Tibial artery (tissue), 4 donors: ENCODE data around the gene FGF14.

ENCODE experiments used
- DNase-seq, 2 donors: peaks; one replicate each; pipeline ENCODE4 v3.0.0-alpha.2; 2019
- H3K27ac ChIP-seq, 2 donors: fragments of 200-600 bp; sonication (generic) in 1 of 2; 1 replicate in 1 of 2; 2 replicates in 1 of 2; pipeline ENCODE4 v1.5.1; 2018 to 2019; ENCODE audit warnings: mild to moderate bottlenecking in 1 of 2
- H3K27me3 ChIP-seq, 2 donors: fragments of 200-600 bp; sonication (generic) in 1 of 2; one replicate each; pipeline versions ENCODE4 v1.5.1 to v1.6.0; 2016 to 2019
- H3K36me3 ChIP-seq, 3 donors: fragments of 200-600 bp; sonication (generic) in 2 of 3; one replicate each; pipeline ENCODE4 v1.5.1; 2016 to 2019; ENCODE audit warnings: mild to moderate bottlenecking in 2 of 3
- H3K4me1 ChIP-seq, 4 donors: fragments of 200-600 bp; sonication (generic) in 2 of 4; 1 replicate in 3 of 4; 2 replicates in 1 of 4; pipeline ENCODE4 v1.5.1; 2016 to 2019
- H3K4me3 ChIP-seq, 2 donors: fragments of 200-600 bp; sonication (generic) in 1 of 2; 1 replicate in 1 of 2; 2 replicates in 1 of 2; pipeline ENCODE4 v1.5.1; 2018 to 2019; ENCODE audit warnings: mild to moderate bottlenecking in 2 of 2
- H3K9me3 ChIP-seq, 3 donors: fragments of 200-600 bp; sonication (generic) in 1 of 3; one replicate each; pipeline ENCODE4 v1.5.1; 2016 to 2019
- CTCF ChIP-seq, 2 experiments: fragments of 200-600 bp in 1 of 2; fragments of 450-650 bp in 1 of 2; IDR thresholded peaks; one replicate each; pipeline ENCODE4 v1.5.1; 2017 to 2019; ENCODE audit warnings: antibody characterized with exemption in 2 of 2, mild to moderate bottlenecking in 1 of 2, moderate library complexity in 1 of 2
- intact Hi-C: fragments of 100-400 bp; cut with DNase I; formaldehyde crosslinking; loops from one replicate; pipeline ENCODE4 v1.15.0; 2023; ENCODE audit warnings: low total_unique reads

Gene FGF14

DNA sequence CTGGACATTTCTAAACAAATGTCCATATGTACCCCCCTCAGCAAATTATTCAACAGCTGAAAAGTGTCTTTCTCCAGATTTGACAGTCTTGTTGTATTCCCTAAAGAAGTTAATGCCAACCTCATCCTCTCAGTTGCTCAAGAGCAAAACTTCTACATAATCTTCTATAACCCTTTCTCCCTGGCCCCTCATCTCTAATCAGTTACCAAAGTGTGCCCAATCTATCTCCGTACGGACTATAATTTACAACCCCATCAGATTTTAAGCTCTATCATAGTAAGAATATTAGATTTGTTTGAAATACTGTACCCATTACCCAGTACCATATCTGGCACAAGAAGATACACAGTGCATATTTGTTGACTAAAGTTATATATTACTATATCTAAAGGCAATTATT lies 101.5 kb downstream of the FGF14 start:
- no peak for TF ChIP-seq CTCF (IDR thresholded peaks at IDR 0.05)
- Histone ChIP-seq H3K27me3 (no peaks in the 10 kb centered on the region), H3K9me3 (no peaks in the 10 kb centered on the region), H3K4me3 (no peak overlapping the region), H3K36me3 (no peaks in the 10 kb centered on the region), H3K4me1 (no peaks in the 10 kb centered on the region), H3K27ac (no peak overlapping the region)
- intact Hi-C loops, result no loop called here
- no peak for DNase-seq

DNA sequence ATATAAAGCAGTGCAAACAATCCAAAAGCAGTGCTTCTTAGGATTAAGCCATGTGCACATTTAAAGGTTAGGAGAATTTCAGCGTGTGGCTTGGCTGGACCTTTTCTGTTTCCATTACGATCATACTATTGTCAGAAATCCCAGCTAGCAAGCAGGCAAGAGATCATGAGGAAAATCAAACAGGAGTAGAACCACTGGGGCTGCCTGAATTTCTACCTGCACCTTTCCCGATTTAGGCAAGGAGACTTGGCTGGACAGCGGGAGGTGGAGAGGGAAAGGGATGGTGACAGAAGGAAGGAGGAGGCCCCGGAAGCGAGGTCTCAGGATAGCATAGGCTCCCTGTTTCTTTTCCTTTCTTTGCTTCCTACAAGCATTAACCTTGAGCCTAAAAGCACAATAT lies 102.5 kb downstream of the FGF14 start:
- no peak for TF ChIP-seq CTCF (IDR thresholded peaks at IDR 0.05)
- Histone ChIP-seq H3K27ac (no peak overlapping the region), H3K27me3 (no peaks in the 10 kb centered on the region), H3K4me3 (no peak overlapping the region), H3K36me3 (no peaks in the 10 kb centered on the region), H3K9me3 (no peaks in the 10 kb centered on the region), H3K4me1 (peaks cover 0 to 7% (median 0%) of the 10 kb centered on the region in 4 donors)
- DNase-seq, result no peak
- intact Hi-C loops, result no loop called here

DNA sequence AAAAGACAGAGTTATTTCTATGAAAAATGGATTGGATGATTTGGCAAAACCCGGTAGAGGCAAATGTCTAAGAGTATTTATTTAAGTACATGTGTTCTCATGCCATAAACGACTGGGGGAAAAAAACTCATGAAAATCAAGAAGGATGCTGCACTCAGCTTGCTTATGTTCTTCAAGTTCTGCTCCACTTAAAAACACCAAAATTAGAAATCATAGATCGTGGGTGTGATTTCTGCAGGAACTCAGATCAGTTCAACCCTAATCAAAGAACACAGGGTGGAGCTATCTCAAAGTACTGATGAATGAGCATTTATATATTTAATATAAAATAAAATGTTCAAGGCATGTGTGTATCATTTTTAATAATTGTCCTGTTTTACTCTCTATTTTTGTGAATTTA lies 103.8 kb downstream of the FGF14 start:
- Histone ChIP-seq H3K9me3 (no peaks in the 10 kb centered on the region), H3K4me1 (peaks cover 0 to 7% (median 0%) of the 10 kb centered on the region in 4 donors), H3K27me3 (no peaks in the 10 kb centered on the region), H3K4me3 (no peak overlapping the region), H3K27ac (no peak overlapping the region), H3K36me3 (no peaks in the 10 kb centered on the region)
- no peak for DNase-seq
- TF ChIP-seq CTCF (IDR thresholded peaks at IDR 0.05), result no peak
- intact Hi-C loops, result no loop called here

DNA sequence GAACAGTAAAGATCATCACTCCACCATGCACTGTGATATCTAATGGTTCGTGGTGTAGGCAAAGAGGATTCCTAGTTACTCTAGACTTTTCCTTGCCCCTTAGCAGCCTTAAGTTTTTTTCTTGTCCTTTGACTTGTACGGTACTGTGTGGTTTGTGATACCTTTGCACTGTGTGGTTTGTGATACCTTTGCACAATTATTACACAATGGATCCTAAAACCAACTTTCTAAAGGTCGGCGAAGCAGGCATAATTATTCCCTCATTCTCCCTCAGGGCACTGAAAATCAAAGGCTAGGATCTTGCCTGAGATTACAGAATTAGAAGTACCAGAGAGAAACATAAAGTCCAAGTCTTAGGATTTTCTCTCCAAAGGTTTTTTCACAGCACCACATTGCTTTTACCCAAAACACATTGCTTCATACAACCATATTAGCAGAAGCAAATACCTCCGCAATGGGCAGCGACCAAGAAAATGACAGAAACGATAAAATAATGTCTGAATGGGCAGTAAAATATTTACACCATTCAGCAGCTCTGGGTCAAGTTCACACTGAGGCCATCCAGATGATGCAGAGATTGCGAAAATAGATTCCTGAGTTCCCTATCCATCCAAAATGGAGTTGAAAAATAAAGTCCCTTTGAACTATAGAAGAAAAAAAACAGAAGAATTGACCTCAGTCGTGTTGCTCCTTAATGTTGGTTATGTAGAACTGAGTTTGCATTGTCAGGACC lies 106.4 kb downstream of the FGF14 start:
- Histone ChIP-seq H3K27ac (no peak overlapping the region), H3K4me1 (peaks cover 0 to 7% (median 0%) of the 10 kb centered on the region in 4 donors), H3K4me3 (no peak overlapping the region), H3K27me3 (no peaks in the 10 kb centered on the region), H3K9me3 (no peaks in the 10 kb centered on the region), H3K36me3 (no peaks in the 10 kb centered on the region)
- intact Hi-C loops, result no loop called here
- no peak for TF ChIP-seq CTCF (IDR thresholded peaks at IDR 0.05)
- DNase-seq, result no peak

DNA sequence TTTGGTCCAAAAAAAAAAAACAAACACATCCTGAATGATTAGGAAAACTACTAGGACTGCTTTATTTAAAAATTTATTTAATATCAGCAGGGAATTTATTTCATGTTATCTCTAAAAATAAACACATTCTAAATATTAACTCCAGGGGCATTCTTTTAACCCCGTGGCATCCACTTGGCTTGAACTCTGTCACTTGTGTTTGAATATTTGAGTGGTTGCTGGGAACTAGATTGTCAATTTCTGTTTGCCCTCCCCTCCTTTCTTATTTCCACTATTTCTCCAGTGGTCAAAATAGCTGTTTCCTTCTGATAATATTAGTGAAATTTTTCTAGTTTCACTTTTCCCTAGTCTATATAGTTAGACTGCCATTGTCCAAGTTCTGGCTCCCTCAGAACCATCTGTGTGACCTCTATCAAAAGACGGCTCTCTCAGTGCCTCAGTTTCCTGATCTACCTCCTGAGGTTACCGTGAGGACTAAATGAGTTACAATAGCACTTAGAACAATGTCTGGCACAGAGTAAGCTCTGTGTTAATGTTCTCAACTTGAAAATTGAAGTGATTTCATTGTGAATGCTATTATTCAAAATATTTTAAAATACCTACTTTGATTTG lies 107.3 kb downstream of the FGF14 start:
- TF ChIP-seq CTCF (IDR thresholded peaks at IDR 0.05), result no peak
- no peaks in the 10 kb centered on the region for H3K9me3 ChIP-seq
- H3K27ac ChIP-seq, result no peak overlapping the region
- H3K4me1 ChIP-seq, result peaks cover 0 to 7% (median 0%) of the 10 kb centered on the region in 4 donors
- no peaks in the 10 kb centered on the region for H3K27me3 ChIP-seq
- no peak overlapping the region for H3K4me3 ChIP-seq
- DNase-seq, result no peak
- intact Hi-C loops, result no loop called here
- no peaks in the 10 kb centered on the region for H3K36me3 ChIP-seq
